Liver (tissue), 3 donors: ENCODE measurements around the gene TMEM217.
A peak's percentile ranks its signal among the peaks of the same experiment; 100 is the strongest.

Source experiments
- GABPA ChIP-seq, 2 donors: IDR thresholded peaks in 1 of 2; conservative IDR thresholded peaks in 1 of 2; 2 replicates each; pipeline ENCODE4 v1.6.1; 2016; ENCODE audit warnings: antibody characterized with exemption in 2 of 2, mild to moderate bottlenecking in 1 of 2, moderate library complexity in 1 of 2
- RAD21 ChIP-seq, 2 donors: IDR thresholded peaks; 2 replicates each; pipeline ENCODE4 v1.6.1; 2016; ENCODE audit warnings: antibody characterized with exemption in 2 of 2, mild to moderate bottlenecking in 2 of 2
- SP1 ChIP-seq: IDR thresholded peaks from 2 replicates; pipeline ENCODE4 v1.6.1; 2018; ENCODE audit warnings: antibody characterized with exemption, mild to moderate bottlenecking
- TAF1 ChIP-seq: conservative IDR thresholded peaks from 2 replicates; pipeline ENCODE4 v1.6.1; 2016; ENCODE audit warnings: antibody characterized with exemption, mild to moderate bottlenecking
- TF ChIP-seq, protein P1 (sequence below): fragments of 150-350 bp; IDR thresholded peaks from 2 replicates; pipeline ENCODE4 v1.5.1; 2017; ENCODE audit warnings: improper control_type of control experiment, low read depth, low read length; ENCODE audit not compliant: missing input control
- TF ChIP-seq, protein P2 (sequence below): IDR thresholded peaks from 2 replicates; pipeline ENCODE4 v1.6.1; 2016; ENCODE audit warnings: antibody characterized with exemption
- donor health status: healthy.
- donor health status: healthy.

DNA sequence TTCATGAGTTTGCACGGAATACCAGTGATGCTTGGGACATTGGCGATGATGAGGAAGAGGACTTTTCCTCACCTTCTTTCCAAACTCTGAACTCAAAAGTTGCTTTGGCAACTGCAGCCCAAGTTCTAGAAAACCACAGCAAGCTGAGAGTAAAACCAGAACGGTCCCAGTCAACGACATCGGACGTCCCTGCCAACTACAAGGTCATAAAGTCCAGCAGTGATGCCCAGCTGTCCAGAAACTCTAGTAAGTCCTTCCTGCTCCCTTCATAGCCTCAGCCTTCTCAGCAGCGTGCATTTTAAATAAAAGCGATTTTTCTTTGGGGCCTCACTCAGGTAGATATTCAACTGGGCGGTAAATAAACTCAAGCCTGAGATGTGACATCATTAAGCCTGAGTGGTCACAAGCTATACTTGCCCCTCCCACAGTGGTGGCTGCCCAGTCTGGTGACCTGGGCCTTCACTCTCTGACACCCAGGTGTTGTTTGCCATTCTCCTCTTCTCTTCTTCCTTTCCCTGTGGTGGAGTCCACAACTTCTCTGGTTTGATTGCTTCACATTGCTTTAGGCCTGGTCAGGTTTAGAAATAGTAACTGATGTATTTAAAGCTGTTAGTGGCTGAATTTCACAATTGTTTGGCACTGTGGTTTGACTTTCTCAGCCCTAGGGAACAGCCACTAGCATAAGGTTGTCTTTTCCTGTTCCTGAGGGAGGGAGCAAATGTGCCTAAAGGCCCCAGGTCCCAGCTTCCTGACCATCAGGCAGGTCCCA lies 21.6 kb upstream of the TMEM217 start:
- TF ChIP-seq, protein P1, sequence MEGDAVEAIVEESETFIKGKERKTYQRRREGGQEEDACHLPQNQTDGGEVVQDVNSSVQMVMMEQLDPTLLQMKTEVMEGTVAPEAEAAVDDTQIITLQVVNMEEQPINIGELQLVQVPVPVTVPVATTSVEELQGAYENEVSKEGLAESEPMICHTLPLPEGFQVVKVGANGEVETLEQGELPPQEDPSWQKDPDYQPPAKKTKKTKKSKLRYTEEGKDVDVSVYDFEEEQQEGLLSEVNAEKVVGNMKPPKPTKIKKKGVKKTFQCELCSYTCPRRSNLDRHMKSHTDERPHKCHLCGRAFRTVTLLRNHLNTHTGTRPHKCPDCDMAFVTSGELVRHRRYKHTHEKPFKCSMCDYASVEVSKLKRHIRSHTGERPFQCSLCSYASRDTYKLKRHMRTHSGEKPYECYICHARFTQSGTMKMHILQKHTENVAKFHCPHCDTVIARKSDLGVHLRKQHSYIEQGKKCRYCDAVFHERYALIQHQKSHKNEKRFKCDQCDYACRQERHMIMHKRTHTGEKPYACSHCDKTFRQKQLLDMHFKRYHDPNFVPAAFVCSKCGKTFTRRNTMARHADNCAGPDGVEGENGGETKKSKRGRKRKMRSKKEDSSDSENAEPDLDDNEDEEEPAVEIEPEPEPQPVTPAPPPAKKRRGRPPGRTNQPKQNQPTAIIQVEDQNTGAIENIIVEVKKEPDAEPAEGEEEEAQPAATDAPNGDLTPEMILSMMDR = no peak
- TF ChIP-seq SP1 (peak; percentile 78), GABPA (IDR thresholded peaks at IDR 0.05 in 1 of 2, conservative IDR thresholded peaks at IDR 0.05 in 1 of 2) (peak in 1 of 2 donors; percentile 32), RAD21 (IDR thresholded peaks at IDR 0.05) (peak; percentile 44 to 53), TAF1 (no peak)
- TF ChIP-seq, protein P2, sequence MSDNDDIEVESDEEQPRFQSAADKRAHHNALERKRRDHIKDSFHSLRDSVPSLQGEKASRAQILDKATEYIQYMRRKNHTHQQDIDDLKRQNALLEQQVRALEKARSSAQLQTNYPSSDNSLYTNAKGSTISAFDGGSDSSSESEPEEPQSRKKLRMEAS = peak; percentile 71
